Neural crest cell (in vitro differentiated cells): ENCODE measurements around the gene DOCK1. TPM values are rescaled to one million over a fixed set of nuclear protein-coding genes. Genes with fewer than 3 reads are reported as not detected.
"Not testable (repeated sequence)": the region's sequence is repeated elsewhere in the genome, so short reads cannot be mapped to it uniquely, and the experiment has no call there.

Experiments used
- DNase-seq: peaks from one replicate; pipeline ENCODE4 v3.0.0; 2021; ENCODE audit warnings: low read depth, mixed read lengths, low spot score
- H3K27ac Mint-ChIP-seq: one replicate; pipeline ENCODE4 v1.8.0; 2021; ENCODE audit warnings: mild to moderate bottlenecking, mixed read lengths; ENCODE audit not compliant: unreplicated experiment
- H3K27me3 Mint-ChIP-seq: 2 replicates; pipeline ENCODE4 v1.8.0; 2021; ENCODE audit warnings: low read depth, mild to moderate bottlenecking, mixed read lengths
- H3K36me3 Mint-ChIP-seq: 2 replicates; pipeline ENCODE4 v1.8.0; 2021; ENCODE audit warnings: low read depth, mild to moderate bottlenecking, mixed read lengths
- H3K4me1 Mint-ChIP-seq: 2 replicates; pipeline ENCODE4 v1.8.0; 2021; ENCODE audit warnings: mixed read lengths
- H3K4me3 Mint-ChIP-seq: one replicate; pipeline ENCODE4 v1.8.0; 2021; ENCODE audit warnings: mild to moderate bottlenecking, mixed read lengths
- H3K9me3 Mint-ChIP-seq: 2 replicates; pipeline ENCODE4 v1.8.0; 2021; ENCODE audit warnings: mixed read lengths
- total RNA-seq: library from RNA; stranded (reverse); gene quantifications from 2 replicates; pipeline ENCODE4 v1.2.1, GENCODE V29; 2021
- TF ChIP-seq, protein P1 (sequence below): fragments of 200-600 bp; sonication (generic); conservative IDR thresholded peaks from 2 replicates; pipeline ENCODE4 v1.5.0; 2021; ENCODE audit warnings: antibody characterized with exemption, mild to moderate bottlenecking

Gene DOCK1
- total RNA-seq, 1 donor from 2014 or later = 55.8 TPM

DNA sequence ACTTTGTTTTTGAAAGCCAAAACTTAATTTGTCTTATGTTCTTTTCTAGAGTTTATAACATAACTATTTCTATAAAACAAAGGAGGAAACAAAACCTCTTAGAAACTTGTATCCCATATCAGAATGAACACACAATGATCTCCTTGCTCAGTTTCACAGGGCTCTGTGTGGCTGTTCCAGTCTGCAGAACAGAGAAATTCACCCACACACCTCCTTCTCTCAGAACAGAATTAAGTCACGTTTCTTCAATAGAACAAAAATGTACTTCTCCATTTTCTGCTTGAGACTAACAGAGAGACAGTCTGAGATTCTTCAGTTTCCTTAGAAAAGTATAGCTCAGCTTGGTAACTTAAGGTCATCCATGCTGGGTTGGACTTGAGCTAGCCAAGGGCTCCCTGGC, 15.8 kb upstream of the DOCK1 start:
- no peak overlapping the region for H3K4me3 Mint-ChIP-seq
- no peak for DNase-seq
- TF ChIP-seq, protein P1, sequence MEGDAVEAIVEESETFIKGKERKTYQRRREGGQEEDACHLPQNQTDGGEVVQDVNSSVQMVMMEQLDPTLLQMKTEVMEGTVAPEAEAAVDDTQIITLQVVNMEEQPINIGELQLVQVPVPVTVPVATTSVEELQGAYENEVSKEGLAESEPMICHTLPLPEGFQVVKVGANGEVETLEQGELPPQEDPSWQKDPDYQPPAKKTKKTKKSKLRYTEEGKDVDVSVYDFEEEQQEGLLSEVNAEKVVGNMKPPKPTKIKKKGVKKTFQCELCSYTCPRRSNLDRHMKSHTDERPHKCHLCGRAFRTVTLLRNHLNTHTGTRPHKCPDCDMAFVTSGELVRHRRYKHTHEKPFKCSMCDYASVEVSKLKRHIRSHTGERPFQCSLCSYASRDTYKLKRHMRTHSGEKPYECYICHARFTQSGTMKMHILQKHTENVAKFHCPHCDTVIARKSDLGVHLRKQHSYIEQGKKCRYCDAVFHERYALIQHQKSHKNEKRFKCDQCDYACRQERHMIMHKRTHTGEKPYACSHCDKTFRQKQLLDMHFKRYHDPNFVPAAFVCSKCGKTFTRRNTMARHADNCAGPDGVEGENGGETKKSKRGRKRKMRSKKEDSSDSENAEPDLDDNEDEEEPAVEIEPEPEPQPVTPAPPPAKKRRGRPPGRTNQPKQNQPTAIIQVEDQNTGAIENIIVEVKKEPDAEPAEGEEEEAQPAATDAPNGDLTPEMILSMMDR = no peak
- no peaks in the 10 kb centered on the region for H3K27me3 Mint-ChIP-seq
- H3K9me3 Mint-ChIP-seq = no peaks in the 10 kb centered on the region
- no peaks in the 10 kb centered on the region for H3K36me3 Mint-ChIP-seq
- H3K27ac Mint-ChIP-seq = no peak overlapping the region
- peaks cover 8% of the 10 kb centered on the region for H3K4me1 Mint-ChIP-seq

DNA sequence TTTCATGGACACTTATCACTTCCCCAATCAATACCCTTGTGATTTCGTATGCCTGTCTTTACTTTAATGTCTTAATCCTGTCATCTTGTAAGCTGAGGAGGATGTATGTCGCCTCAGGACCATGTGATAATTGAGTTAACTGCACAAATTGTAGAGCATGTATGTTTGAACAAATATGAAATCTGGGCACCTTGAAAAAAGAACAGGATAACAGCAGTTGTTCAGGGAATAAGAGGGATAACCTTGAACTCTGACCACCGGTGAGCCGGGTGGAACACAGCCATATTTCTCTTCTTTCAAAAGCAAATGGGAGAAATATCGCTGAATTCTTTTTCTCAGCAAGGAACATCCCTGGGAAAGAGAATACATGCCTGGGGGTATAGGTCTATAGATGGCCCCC, 14.4 kb upstream of the DOCK1 start:
- H3K27me3 Mint-ChIP-seq, H3K27ac Mint-ChIP-seq, H3K36me3 Mint-ChIP-seq, H3K4me3 Mint-ChIP-seq, H3K4me1 Mint-ChIP-seq, DNase-seq, H3K9me3 Mint-ChIP-seq: not testable (repeated sequence)

DNA sequence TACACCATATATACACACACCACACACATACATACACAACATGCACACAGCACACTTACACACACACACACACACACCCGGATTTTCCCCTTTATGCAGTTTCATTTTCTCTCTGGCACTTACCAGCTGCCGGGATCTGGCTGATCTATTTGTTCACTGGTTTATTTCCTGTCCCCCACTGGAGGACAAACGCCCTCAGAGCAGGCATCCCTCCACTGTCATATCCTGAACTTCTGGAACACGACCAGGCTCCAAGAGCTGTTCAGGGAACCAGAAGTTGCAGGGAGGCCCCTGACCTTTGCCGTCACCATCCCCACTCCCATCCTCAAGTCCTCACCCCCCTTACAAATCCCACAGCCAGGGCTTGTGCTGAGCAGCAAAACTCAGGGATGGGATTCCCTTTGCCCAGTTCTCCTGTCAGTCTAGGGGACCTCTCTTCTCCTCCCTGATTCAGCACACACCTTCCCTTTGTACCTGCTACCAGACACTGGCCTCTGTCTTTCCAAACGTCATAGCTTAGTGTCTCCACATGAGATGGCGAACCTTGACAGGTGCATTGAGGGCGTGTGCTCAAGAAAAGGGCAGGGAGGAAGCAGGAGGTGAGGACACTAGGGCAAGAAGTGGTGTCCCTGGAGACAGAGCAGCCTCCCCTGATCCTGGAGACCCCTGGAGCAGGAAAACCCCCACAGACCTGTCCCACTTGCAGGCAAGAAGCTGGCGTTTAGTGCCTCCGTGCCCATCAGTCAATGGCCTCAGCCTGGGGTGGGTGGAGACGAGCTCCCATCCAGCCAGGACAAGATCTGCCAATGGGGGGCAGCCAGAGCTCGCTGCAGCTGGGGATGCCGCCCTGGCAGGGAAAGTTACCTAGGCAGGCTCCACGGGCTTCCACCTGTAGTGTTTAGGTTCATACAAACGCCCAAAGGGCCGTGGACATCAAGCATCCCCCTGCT, 12.7 kb upstream of the DOCK1 start:
- no peak for DNase-seq
- H3K27ac Mint-ChIP-seq = no peak overlapping the region
- H3K9me3 Mint-ChIP-seq = no peaks in the 10 kb centered on the region
- no peaks in the 10 kb centered on the region for H3K27me3 Mint-ChIP-seq
- no peak overlapping the region for H3K4me3 Mint-ChIP-seq
- H3K36me3 Mint-ChIP-seq = no peaks in the 10 kb centered on the region
- peaks cover 8% of the 10 kb centered on the region for H3K4me1 Mint-ChIP-seq
- TF ChIP-seq, protein P1 = no peak

DNA sequence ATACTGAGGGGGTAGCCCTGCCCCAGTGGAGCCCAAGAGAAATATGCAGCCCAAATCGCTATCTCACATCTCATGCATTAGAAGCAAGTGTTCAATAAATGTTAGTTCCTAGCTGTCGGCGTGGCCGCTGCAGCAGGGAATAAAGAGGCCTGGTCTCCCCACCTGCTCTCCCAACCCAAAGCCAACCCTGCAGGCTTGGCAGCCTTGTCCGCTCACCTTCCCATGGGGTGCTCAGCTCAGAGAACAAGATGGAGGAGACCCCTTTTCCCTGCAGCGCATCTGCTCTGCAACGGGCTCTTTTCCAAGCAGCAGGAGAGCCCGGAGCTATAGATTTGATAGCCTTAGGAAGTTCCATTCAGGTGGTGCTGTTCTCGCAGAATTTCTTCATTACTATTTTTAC, 12.0 kb upstream of the DOCK1 start:
- H3K9me3 Mint-ChIP-seq = peaks cover 2% of the 10 kb centered on the region
- no peak for DNase-seq
- no peak overlapping the region for H3K4me3 Mint-ChIP-seq
- H3K27ac Mint-ChIP-seq = no peak overlapping the region
- no peaks in the 10 kb centered on the region for H3K27me3 Mint-ChIP-seq
- H3K4me1 Mint-ChIP-seq = peaks cover 8% of the 10 kb centered on the region
- TF ChIP-seq, protein P1 = no peak
- H3K36me3 Mint-ChIP-seq = no peaks in the 10 kb centered on the region

DNA sequence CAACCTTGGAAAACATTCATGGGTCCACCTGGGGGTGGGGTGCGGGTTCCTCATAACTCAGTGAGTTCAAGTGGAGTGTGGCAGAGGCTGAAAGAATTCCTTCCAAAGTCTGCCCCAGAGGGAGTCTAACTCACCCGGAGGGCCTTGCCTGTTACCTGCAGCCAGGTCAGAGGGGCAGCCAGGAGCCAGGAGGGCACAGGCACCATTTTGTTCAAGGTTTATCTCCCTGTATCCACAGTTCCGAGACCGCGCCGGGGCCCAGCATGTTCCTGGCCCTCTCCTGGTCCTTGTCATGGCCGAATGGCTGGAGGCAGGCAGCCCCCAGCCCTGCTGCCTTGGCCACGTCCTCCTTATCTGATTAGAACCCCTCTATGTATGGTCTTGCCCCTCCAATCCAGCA, 11.4 kb upstream of the DOCK1 start:
- Mint-ChIP-seq H3K4me1 (peaks cover 8% of the 10 kb centered on the region), H3K27me3 (no peaks in the 10 kb centered on the region), H3K27ac (no peak overlapping the region), H3K4me3 (no peak overlapping the region), H3K9me3 (peaks cover 2% of the 10 kb centered on the region), H3K36me3 (peaks cover 4% of the 10 kb centered on the region)
- DNase-seq = no peak
- TF ChIP-seq, protein P1 = no peak

DNA sequence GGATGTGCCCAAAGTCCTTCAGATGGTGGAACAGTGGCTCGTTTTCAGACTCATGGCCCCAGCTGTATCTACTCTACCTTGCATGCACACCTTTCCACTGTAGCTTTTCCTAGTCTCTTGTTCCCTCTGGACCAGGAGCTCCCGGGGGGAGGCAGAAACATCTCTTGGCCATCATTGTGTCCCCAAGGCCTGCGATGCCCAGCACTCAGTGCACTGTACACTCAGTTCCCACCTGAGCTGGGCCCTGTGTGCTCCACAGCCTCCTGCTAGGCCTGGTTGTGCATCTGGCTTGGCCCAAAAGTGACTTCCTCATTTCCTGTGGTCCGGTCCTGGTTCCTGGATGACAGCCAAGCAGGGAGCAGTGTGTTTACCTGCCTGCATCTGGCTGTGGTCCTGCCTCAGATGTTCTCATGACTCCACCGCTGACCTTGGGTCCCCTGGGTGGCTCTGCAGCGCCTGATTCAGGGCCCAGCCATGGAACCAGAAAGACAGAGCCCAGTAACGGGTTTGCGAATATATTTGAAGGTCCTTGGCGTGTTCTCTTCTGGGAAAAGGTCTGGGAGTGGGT, 9.9 kb upstream of the DOCK1 start:
- TF ChIP-seq, protein P1 = no peak
- Mint-ChIP-seq H3K4me3 (no peak overlapping the region), H3K36me3 (peaks cover 13% of the 10 kb centered on the region), H3K27me3 (no peaks in the 10 kb centered on the region), H3K27ac (no peak overlapping the region), H3K9me3 (peaks cover 5% of the 10 kb centered on the region), H3K4me1 (peaks cover 8% of the 10 kb centered on the region)
- no peak for DNase-seq
